PFSK-1 (cell line): ENCODE results near the gene EXD2.

ENCODE experiments used
- FOXP2 ChIP-seq: optimal IDR thresholded peaks from 2 replicates; pipeline ENCODE3; 2011; ENCODE audit warnings: borderline replicate concordance, control low read depth, inconsistent platforms; ENCODE audit not compliant: insufficient read depth; ENCODE audit errors: extremely low read length, extremely low read depth
- POLR2AphosphoS5 ChIP-seq: IDR thresholded peaks from 2 replicates; pipeline ENCODE4 v1.6.1; 2012; ENCODE audit warnings: low read depth, mild to moderate bottlenecking, control low read depth, low read length, moderate library complexity
- SIN3A ChIP-seq: IDR thresholded peaks from 2 replicates; pipeline ENCODE4 v1.6.1; 2012; ENCODE audit warnings: mild to moderate bottlenecking, low read length, moderate library complexity, borderline replicate concordance; ENCODE audit not compliant: insufficient read depth
- TAF1 ChIP-seq: IDR thresholded peaks from 2 replicates; pipeline ENCODE4 v1.6.1; 2012; ENCODE audit warnings: low read length, control low read depth, borderline replicate concordance; ENCODE audit not compliant: insufficient read depth
- TF ChIP-seq, protein P1 (sequence below), 2 experiments: IDR thresholded peaks; 2 replicates each; pipeline versions ENCODE4 v1.6.1 to v1.8.0; 2011 to 2012; ENCODE audit warnings: low read depth in 2 of 2, low read length in 2 of 2, control low read depth in 1 of 2, inconsistent platforms in 1 of 2, mild to moderate bottlenecking in 1 of 2, moderate library complexity in 1 of 2; ENCODE audit not compliant: insufficient read depth in 1 of 2

DNA sequence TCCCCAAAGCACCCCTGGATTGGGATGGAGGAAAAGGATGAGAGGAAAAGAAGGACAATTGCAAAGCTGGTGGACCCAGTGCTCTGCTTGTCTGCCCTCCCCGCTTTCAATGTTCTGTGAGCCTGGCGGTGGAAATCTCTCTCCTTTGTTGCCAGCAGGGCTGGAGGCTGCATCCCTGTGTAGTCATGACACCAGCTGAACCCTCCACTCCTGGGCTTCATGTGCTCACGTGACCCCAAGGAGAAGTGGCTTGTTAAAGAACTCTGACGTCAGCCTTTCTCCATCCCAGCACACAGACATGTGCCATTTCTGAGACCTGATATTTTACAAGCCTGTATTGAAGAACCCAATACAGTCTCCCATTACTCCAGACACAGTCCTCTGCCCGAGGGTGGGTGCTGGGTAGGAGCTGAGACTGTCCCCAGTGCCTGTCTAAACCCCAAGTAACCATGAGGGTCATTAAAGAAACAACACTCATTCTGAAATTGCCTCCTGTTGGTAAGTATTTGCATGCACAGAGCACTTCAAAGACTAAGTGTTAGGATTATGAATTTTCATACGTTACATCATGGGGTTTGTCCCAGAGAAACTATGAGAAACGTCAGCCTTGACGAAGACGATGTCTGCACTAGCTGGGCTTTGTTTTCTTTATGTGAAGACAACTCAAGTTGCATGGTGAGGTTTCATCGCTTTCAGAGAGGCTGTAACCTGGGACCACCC, 90.3 kb downstream of the EXD2 start:
- TF ChIP-seq POLR2AphosphoS5: no peak
- TF ChIP-seq TAF1: no peak
- TF ChIP-seq, protein P1, sequence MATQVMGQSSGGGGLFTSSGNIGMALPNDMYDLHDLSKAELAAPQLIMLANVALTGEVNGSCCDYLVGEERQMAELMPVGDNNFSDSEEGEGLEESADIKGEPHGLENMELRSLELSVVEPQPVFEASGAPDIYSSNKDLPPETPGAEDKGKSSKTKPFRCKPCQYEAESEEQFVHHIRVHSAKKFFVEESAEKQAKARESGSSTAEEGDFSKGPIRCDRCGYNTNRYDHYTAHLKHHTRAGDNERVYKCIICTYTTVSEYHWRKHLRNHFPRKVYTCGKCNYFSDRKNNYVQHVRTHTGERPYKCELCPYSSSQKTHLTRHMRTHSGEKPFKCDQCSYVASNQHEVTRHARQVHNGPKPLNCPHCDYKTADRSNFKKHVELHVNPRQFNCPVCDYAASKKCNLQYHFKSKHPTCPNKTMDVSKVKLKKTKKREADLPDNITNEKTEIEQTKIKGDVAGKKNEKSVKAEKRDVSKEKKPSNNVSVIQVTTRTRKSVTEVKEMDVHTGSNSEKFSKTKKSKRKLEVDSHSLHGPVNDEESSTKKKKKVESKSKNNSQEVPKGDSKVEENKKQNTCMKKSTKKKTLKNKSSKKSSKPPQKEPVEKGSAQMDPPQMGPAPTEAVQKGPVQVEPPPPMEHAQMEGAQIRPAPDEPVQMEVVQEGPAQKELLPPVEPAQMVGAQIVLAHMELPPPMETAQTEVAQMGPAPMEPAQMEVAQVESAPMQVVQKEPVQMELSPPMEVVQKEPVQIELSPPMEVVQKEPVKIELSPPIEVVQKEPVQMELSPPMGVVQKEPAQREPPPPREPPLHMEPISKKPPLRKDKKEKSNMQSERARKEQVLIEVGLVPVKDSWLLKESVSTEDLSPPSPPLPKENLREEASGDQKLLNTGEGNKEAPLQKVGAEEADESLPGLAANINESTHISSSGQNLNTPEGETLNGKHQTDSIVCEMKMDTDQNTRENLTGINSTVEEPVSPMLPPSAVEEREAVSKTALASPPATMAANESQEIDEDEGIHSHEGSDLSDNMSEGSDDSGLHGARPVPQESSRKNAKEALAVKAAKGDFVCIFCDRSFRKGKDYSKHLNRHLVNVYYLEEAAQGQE (IDR thresholded peaks at IDR 0.05; ENCODE audit: insufficient read depth in 1 of 2, low read depth in 2 of 2, low read length in 2 of 2): no peak
- TF ChIP-seq SIN3A: no peak
- TF ChIP-seq FOXP2: no peak
